H54 (cell line): ENCODE measurements around the gene STXBP6.

Experiments used
- DNase-seq: peaks from one replicate; pipeline ENCODE4 v3.0.0; 2011; ENCODE audit warnings: low spot score, mixed read lengths; ENCODE audit not compliant: insufficient read length
- FAIRE-seq: peaks from 3 replicates; lab custom pipeline; 2011; peaks lifted over from hg19 to GRCh38; lab: Jason Lieb, UNC
- POLR2A ChIP-seq: IDR thresholded peaks from 2 replicates; pipeline ENCODE4 v1.6.1; 2011; ENCODE audit warnings: low read depth, mild to moderate bottlenecking, low read length

Gene STXBP6

GRCh38 chr14:25014440-25014839 is 35.5 kb downstream of the STXBP6 start:
- no peak for FAIRE-seq
- DNase-seq: no peak
- no peak for TF ChIP-seq POLR2A

- TF ChIP-seq POLR2A: no peak
- FAIRE-seq (no peak), DNase-seq (no peak)
These were observed 38.9 kb downstream of the STXBP6 start for GRCh38 chr14:25011095-25011494.

- FAIRE-seq (no peak), DNase-seq (no peak)
- no peak for TF ChIP-seq POLR2A
These were observed 39.5 kb downstream of the STXBP6 start for GRCh38 chr14:25010471-25010870.

GRCh38 chr14:25009891-25010290 is 40.1 kb downstream of the STXBP6 start:
- DNase-seq (no peak), FAIRE-seq (no peak)
- no peak for TF ChIP-seq POLR2A

- no peak for DNase-seq
- no peak for TF ChIP-seq POLR2A
- FAIRE-seq: no peak
These were observed 42.1 kb downstream of the STXBP6 start for GRCh38 chr14:25007832-25008231.

- peak; percentile 16 for DNase-seq
- TF ChIP-seq POLR2A: no peak
- FAIRE-seq: peak; percentile 58
These were observed 42.8 kb downstream of the STXBP6 start for GRCh38 chr14:25006961-25007795.

- no peak for TF ChIP-seq POLR2A
- DNase-seq (no peak), FAIRE-seq (no peak)
These were observed 43.9 kb downstream of the STXBP6 start for GRCh38 chr14:25006031-25006430.

GRCh38 chr14:25004389-25004809 is 45.5 kb downstream of the STXBP6 start:
- DNase-seq (no peak), FAIRE-seq (no peak)
- TF ChIP-seq POLR2A: no peak

GRCh38 chr14:25003537-25003936 is 46.4 kb downstream of the STXBP6 start:
- FAIRE-seq: no peak
- DNase-seq: no peak
- TF ChIP-seq POLR2A: no peak

GRCh38 chr14:25001601-25002000 is 48.3 kb downstream of the STXBP6 start:
- DNase-seq: no peak
- no peak for TF ChIP-seq POLR2A
- no peak for FAIRE-seq

- no peak for FAIRE-seq
- TF ChIP-seq POLR2A: no peak
- DNase-seq: no peak
These were observed 48.8 kb downstream of the STXBP6 start for GRCh38 chr14:25001156-25001555.

- FAIRE-seq: no peak
- TF ChIP-seq POLR2A: no peak
- DNase-seq: no peak
These were observed 50.8 kb downstream of the STXBP6 start for GRCh38 chr14:24999157-24999556.

- DNase-seq (no peak), FAIRE-seq (no peak)
- no peak for TF ChIP-seq POLR2A
These were observed 52.8 kb downstream of the STXBP6 start for GRCh38 chr14:24996930-24997725.

GRCh38 chr14:24995016-24995415 is 54.9 kb downstream of the STXBP6 start:
- FAIRE-seq (no peak), DNase-seq (no peak)
- no peak for TF ChIP-seq POLR2A
